ENCODE data around the gene PLCH1.

GRCh38 chr3:155757577-155757976, 12.7 kb upstream of the PLCH1 start:
- no peak for TF ChIP-seq ZFX (IDR thresholded peaks at IDR 0.05; ENCODE audit: borderline replicate concordance)
- TF ChIP-seq CTCF (IDR thresholded peaks at IDR 0.05): no peak

All from 22Rv1 (cell line).